ENCODE results near the gene ZDHHC17.

GRCh38 chr12:76755829-76756379 is 8.0 kb upstream of the ZDHHC17 start:
- TF ChIP-seq CTCF (IDR thresholded peaks at IDR 0.05 in 2 of 3, conservative IDR thresholded peaks at IDR 0.05 in 1 of 3; ENCODE audit: borderline replicate concordance in 1 of 3, insufficient read depth in 1 of 3, low read depth in 2 of 3, low read length in 2 of 3) (no peak), POLR2A (IDR thresholded peaks at IDR 0.05; ENCODE audit: borderline replicate concordance, extremely low read depth, insufficient read depth, insufficient read length) (no peak), MAX (IDR thresholded peaks at IDR 0.05) (no peak), REST (IDR thresholded peaks at IDR 0.05; ENCODE audit: low read depth) (no peak), ZBTB33 (IDR thresholded peaks at IDR 0.05; ENCODE audit: extremely low read depth, insufficient replicate concordance, low read length) (no peak), EZH2 (IDR thresholded peaks at IDR 0.05) (no peak), ZFX (IDR thresholded peaks at IDR 0.05) (no peak), CBX3 (IDR thresholded peaks at IDR 0.05; ENCODE audit: low read depth) (no peak), YY1 (IDR thresholded peaks at IDR 0.05; ENCODE audit: extremely low read depth, insufficient replicate concordance, low read depth, low read length) (no peak), ELF1 (IDR thresholded peaks at IDR 0.05; ENCODE audit: borderline replicate concordance, low read depth) (no peak), ZNF274 (IDR thresholded peaks at IDR 0.05; ENCODE audit: low read depth, low read length) (no peak), EZH2phosphoT487 (IDR thresholded peaks at IDR 0.05; ENCODE audit: borderline replicate concordance) (no peak)

Data from HCT116 (cell line).